NCI-H2196 (cell line): ENCODE data around the gene TMEM42.

Source experiments
- DNase-seq: peaks from one replicate; lab custom pipeline; 2025; ENCODE audit not compliant: unreplicated experiment; lab: John Stamatoyannopoulos, UW

TMEM42 gene

DNA sequence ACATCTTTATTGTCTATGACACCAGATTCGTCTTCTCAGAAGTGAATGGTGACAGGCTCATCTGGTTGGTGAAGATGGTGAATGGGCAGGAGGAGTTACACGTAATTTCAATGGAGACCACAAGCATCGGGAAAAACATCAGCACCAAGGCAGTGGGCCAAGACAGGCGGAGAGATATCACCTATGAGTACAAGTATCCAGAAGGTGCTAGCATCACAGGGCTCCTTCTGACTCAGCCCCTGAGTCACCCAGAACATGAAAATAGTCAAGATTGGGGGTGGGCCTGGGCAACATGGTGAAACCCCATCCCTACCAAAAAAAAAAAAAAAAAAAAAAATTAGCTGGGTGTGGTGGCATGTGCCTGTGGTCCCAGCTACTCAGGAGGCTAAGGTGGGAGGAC lies 45.3 kb downstream of the TMEM42 start:
- DNase-seq = no peak

DNA sequence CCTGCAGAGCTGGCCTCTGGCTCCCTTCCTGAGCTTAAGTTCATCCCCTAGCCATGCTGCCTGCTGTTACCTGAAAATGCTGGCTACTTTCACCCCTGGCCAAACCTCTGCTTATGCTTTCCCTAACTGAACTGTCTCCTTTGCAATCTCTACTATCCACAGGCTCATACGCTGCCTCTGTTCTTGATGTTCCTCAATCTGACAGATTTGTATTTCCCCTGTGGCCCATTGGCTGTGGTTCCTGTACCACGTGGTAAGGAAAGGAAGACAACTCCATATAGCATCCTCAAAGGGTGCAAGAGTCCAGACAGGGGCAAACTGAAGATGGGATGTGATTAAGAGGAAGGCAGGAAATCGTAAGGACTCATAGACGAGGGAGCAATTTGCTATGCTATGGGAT lies 45.9 kb downstream of the TMEM42 start:
- DNase-seq = no peak

DNA sequence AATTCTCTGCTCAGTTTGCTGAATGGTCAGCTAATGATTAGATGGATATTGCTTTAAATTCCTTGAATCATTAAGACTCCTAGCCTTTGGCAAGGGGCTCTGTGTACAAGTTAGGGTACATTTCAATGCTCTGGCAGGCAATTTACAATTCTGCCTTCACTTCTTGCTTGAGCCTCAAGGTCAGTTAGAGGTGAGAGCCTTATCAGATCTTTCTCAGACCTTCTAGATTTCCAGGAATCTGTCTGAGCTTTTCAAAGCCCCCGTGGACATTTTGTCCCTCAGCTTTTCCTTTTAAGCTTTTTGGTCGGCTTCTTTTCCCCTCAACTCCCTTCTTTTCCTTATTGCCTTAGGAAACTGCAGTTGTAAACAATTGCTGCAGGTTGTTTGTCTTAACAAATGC lies 47.4 kb downstream of the TMEM42 start:
- DNase-seq = no peak

DNA sequence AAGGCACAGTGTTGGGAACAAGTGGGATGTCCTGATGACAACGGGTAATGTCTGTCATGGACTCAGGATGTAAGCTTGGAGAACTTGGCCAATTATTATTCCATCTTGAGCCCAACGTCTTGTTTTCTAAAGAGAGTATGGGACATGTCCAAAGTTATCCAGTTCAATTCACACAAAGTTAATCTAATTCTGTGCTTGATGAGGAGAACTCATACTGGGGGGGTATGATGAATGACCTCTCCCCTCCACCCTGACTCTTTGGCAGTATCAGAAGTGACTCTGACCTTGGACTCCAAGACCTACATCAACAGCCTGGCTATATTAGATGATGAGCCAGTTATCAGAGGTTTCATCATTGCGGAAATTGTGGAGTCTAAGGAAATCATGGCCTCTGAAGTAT lies 49.0 kb downstream of the TMEM42 start:
- no peak for DNase-seq

DNA sequence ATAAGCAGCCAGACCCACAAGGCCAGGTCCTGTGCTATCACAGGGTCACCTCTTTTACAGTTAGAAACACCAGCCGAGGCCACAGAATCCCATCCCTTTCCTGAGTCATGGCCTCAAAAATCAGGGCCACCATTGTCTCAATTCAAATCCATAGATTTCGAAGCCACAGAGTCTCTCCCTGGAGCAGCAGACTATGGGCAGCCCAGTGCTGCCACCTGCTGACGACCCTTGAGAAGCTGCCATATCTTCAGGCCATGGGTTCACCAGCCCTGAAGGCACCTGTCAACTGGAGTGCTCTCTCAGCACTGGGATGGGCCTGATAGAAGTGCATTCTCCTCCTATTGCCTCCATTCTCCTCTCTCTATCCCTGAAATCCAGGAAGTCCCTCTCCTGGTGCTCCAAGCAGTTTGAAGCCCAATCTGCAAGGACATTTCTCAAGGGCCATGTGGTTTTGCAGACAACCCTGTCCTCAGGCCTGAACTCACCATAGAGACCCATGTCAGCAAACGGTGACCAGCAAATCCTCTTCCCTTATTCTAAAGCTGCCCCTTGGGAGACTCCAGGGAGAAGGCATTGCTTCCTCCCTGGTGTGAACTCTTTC lies 52.3 kb downstream of the TMEM42 start:
- DNase-seq = peak; percentile 46

DNA sequence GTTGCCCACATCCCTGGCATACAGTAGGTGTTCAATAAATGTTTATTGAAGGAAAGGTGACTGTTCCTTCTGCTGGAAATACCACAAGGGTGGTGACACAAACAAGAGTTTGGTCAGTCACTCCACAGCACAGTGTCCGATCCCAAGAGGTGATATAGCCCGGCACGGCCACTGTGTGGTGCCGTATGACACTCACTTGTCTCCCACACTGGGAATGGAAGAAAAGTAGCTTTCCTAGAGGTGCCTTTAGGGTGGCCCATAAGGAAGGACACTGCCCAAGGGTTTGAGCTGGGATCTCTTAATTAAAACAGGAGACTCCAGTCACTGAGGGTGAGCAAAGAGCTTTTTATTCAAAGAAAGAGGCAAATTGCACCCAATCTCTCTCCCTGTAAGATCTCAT lies 53.2 kb downstream of the TMEM42 start:
- DNase-seq = no peak
